HEK293 (cell line): ENCODE measurements around the gene DPY19L1.
"Not testable (repeated sequence)": the region's sequence is repeated elsewhere in the genome, so short reads cannot be mapped to it uniquely, and the experiment has no call there.

Experiments used
- CTCF ChIA-PET: fragments of 350-600 bp; formaldehyde crosslinking; extraction: SDS; loops from one replicate; lab custom pipeline; 2021; ENCODE audit warnings: antibody characterized with exemption; lab: Yijun Ruan, JAX
- POLR2A ChIA-PET: fragments of 300-600 bp; formaldehyde crosslinking; extraction: SDS; loops from one replicate; lab custom pipeline; 2020; ENCODE audit warnings: antibody characterized with exemption, inconsistent platforms; lab: Yijun Ruan, JAX
- H3K27ac ChIP-seq: fragments of 200-500 bp; sonication (Bioruptor generic); 2 replicates; pipeline ENCODE4 v1.5.1; 2014; ENCODE audit warnings: low read depth, low read length, control low read depth, inconsistent platforms; ENCODE audit errors: extremely low read depth
- H3K36me3 ChIP-seq, 2 experiments: fragments of 200-500 bp in 1 of 2; sonication (Bioruptor generic) in 1 of 2; 1 replicate in 1 of 2; 2 replicates in 1 of 2; pipeline ENCODE4 v1.5.1; 2014 to 2017; ENCODE audit warnings: inconsistent platforms in 2 of 2, low read length in 2 of 2; ENCODE audit not compliant: control insufficient read depth in 2 of 2, insufficient read depth in 1 of 2
- H3K4me1 ChIP-seq: fragments of 200-500 bp; sonication (Bioruptor generic); 2 replicates; pipeline ENCODE4 v1.5.1; 2014; ENCODE audit warnings: mild to moderate bottlenecking, low read length, inconsistent platforms; ENCODE audit not compliant: control insufficient read depth, insufficient read depth
- H3K4me3 ChIP-seq: 2 replicates; pipeline ENCODE4 v1.5.1; 2011; ENCODE audit warnings: low read depth, mild to moderate bottlenecking, control low read depth, low read length, moderate library complexity
- H3K9me3 ChIP-seq: fragments of 200-500 bp; sonication (Bioruptor generic); 2 replicates; pipeline ENCODE4 v1.5.1; 2014; ENCODE audit warnings: low read depth, low read length, inconsistent platforms; ENCODE audit not compliant: control insufficient read depth, insufficient read depth
- FEZF1 ChIP-seq: fragments of 450-650 bp; formaldehyde crosslinking; IDR thresholded peaks from 2 replicates; pipeline ENCODE4 v1.5.1; 2016; ENCODE audit warnings: missing biosample characterization, missing genetic modification characterization
- GLIS1 ChIP-seq: fragments of 450-650 bp; formaldehyde crosslinking; IDR thresholded peaks from 2 replicates; pipeline ENCODE4 v1.5.1; 2016; ENCODE audit warnings: missing biosample characterization, missing genetic modification characterization
- PRDM4 ChIP-seq: fragments of 450-650 bp; formaldehyde crosslinking; IDR thresholded peaks from 2 replicates; pipeline ENCODE4 v1.5.1; 2017; ENCODE audit warnings: missing biosample characterization, missing genetic modification characterization
- SP7 ChIP-seq: fragments of 450-650 bp; formaldehyde crosslinking; IDR thresholded peaks from 2 replicates; pipeline ENCODE4 v1.5.1; 2016; ENCODE audit warnings: missing biosample characterization, missing genetic modification characterization
- ZNF24 ChIP-seq: fragments of 450-650 bp; formaldehyde crosslinking; IDR thresholded peaks from 2 replicates; pipeline ENCODE4 v1.5.1; 2016; ENCODE audit warnings: missing biosample characterization, missing genetic modification characterization
- ZNF473 ChIP-seq: fragments of 450-650 bp; formaldehyde crosslinking; IDR thresholded peaks from 2 replicates; pipeline ENCODE4 v1.5.1; 2017; ENCODE audit warnings: missing biosample characterization, missing genetic modification characterization
- ZNF555 ChIP-seq: fragments of 450-650 bp; formaldehyde crosslinking; conservative IDR thresholded peaks from 2 replicates; pipeline ENCODE4 v1.5.1; 2017; ENCODE audit warnings: missing biosample characterization, mild to moderate bottlenecking, missing genetic modification characterization, inconsistent platforms
- ZNF621 ChIP-seq: fragments of 450-650 bp; formaldehyde crosslinking; IDR thresholded peaks from 2 replicates; pipeline ENCODE4 v1.5.1; 2017; ENCODE audit warnings: missing biosample characterization, missing genetic modification characterization
- TF ChIP-seq, protein P1 (sequence below): fragments of 450-650 bp; formaldehyde crosslinking; IDR thresholded peaks from 2 replicates; pipeline ENCODE4 v1.5.1; 2016; ENCODE audit warnings: missing biosample characterization, missing genetic modification characterization
- TF ChIP-seq, protein P2 (sequence below): fragments of 450-650 bp; formaldehyde crosslinking; IDR thresholded peaks from 2 replicates; pipeline ENCODE4 v1.5.1; 2016; ENCODE audit warnings: missing biosample characterization, missing genetic modification characterization

Gene DPY19L1

GRCh38 chr7:35003679-35004303 is 33.5 kb downstream of the DPY19L1 start (continued):
- TF ChIP-seq FEZF1 (tag by site-specific recombination) (peak; percentile 48), SP7 (peak; percentile 68; the same call in 1 of the 2 replicates), GLIS1 (tag by site-specific recombination) (peak; percentile 66), ZNF24 (peak; percentile 22; the same call in 1 of the 2 replicates), ZNF555 (no peak), PRDM4 (peak; percentile 75), ZNF473 (tag by site-specific recombination) (no peak), ZNF621 (tag by site-specific recombination) (no peak)
- TF ChIP-seq, protein P1, sequence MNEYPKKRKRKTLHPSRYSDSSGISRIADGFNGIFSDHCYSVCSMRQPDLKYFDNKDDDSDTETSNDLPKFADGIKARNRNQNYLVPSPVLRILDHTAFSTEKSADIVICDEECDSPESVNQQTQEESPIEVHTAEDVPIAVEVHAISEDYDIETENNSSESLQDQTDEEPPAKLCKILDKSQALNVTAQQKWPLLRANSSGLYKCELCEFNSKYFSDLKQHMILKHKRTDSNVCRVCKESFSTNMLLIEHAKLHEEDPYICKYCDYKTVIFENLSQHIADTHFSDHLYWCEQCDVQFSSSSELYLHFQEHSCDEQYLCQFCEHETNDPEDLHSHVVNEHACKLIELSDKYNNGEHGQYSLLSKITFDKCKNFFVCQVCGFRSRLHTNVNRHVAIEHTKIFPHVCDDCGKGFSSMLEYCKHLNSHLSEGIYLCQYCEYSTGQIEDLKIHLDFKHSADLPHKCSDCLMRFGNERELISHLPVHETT, result peak; percentile 33; the same call in 1 of the 2 replicates
- TF ChIP-seq, protein P2, sequence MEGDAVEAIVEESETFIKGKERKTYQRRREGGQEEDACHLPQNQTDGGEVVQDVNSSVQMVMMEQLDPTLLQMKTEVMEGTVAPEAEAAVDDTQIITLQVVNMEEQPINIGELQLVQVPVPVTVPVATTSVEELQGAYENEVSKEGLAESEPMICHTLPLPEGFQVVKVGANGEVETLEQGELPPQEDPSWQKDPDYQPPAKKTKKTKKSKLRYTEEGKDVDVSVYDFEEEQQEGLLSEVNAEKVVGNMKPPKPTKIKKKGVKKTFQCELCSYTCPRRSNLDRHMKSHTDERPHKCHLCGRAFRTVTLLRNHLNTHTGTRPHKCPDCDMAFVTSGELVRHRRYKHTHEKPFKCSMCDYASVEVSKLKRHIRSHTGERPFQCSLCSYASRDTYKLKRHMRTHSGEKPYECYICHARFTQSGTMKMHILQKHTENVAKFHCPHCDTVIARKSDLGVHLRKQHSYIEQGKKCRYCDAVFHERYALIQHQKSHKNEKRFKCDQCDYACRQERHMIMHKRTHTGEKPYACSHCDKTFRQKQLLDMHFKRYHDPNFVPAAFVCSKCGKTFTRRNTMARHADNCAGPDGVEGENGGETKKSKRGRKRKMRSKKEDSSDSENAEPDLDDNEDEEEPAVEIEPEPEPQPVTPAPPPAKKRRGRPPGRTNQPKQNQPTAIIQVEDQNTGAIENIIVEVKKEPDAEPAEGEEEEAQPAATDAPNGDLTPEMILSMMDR (tag by site-specific recombination), result no peak

DNA sequence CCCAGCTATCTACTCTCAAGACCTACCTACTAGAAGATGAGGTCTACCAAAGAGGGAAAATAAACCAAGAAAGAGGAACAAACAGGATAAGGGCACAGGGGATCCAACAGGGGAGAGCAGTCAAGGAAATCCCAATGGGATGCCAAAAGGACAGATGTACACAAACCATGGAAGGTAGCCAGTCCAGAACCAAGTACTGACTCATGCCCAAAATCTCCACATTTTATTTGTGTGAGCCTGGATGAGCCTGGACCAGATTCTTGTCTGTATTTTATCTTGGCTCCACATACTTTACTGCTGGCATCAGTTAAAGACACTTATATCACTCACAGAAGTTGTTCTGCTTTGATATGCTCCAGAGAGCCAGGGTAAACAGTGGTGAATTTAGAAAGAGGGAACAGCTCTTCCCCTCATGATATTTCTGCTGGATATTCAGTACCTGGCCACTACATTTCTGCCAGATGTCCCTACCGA is 34.1 kb downstream of the DPY19L1 start:
- H3K4me3 ChIP-seq, H3K4me1 ChIP-seq, H3K9me3 ChIP-seq, CTCF ChIA-PET, H3K36me3 ChIP-seq: not testable (repeated sequence)
- H3K27ac ChIP-seq, result peak overlapping the region; percentile 75
- POLR2A ChIA-PET, result interaction anchor here (0.6 kb wide), 1 partner anchor 1285 kb away, joined by 3 read pairs; no protein-coding TSS in a partner anchor

DNA sequence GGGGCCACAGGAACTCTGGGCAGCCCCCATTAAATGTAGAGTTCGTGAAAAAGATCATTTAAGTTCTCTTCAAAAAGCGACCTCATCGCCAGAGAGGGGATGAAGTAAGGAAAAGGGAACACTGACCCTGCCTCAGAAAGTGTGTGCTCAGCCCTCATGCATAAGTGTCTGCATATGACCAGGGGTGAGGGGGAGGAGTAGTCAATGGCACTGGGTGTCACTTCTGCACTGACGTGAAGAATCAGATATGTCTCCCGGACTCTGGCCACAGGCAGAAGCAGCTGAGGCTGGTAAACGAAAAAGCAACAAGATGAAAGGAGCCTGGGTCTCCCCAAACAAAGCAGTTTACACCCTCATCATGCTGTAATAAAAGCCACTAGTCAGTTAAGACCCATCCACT is 39.0 kb downstream of the DPY19L1 start:
- H3K4me3 ChIP-seq, H3K9me3 ChIP-seq, POLR2A ChIA-PET, H3K4me1 ChIP-seq, H3K27ac ChIP-seq, H3K36me3 ChIP-seq: not testable (repeated sequence)
- CTCF ChIA-PET, result interaction anchor here (0.9 kb wide), 1 partner anchor 174 kb away, joined by 3 read pairs; no protein-coding TSS in a partner anchor

DNA sequence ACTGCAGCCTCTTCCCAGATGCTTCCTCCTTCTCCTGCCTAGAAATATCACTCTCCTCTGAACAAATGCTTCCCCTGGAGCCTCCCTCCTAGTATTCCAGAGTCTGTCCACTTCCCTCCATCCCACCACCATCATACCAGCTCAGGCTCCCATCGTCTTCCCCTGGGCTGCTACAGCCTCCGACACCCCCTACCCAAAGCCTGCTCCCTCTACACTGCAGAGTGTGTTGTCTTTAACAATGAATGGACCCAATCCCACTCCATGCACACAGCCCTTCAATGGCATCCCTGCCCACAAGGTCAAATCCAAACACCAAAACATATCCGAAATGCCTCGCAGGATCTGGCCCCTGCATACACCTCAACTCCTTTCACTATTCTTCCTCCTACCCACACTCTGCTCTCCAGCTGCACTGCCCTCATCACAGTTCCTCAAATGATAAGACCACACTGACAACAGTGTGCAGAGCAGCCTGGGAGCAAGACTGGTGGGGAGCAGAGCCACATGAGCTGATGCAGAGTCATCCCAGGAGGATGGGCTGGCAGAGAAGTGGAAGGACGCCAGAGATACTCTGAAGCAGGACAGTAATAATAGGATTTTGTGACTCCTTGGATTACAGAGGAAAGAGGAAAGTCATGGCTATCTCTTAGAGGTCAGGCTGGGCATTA is 40.7 kb downstream of the DPY19L1 start:
- POLR2A ChIA-PET, CTCF ChIA-PET: not testable (repeated sequence)

More for the DNA sequence above, 40.7 kb downstream of the DPY19L1 start:
- not testable (repeated sequence) for H3K4me3 ChIP-seq, H3K36me3 ChIP-seq, H3K27ac ChIP-seq, H3K4me1 ChIP-seq, H3K9me3 ChIP-seq
